Epithelial cell of proximal tubule (primary cell): ENCODE data around the gene TAF1L. TPM values are rescaled to one million over a fixed set of nuclear protein-coding genes. Genes with fewer than 3 reads are reported as not detected.
A peak's percentile ranks its signal among the peaks of the same experiment; 100 is the strongest.
"Not testable (repeated sequence)": the region's sequence is repeated elsewhere in the genome, so short reads cannot be mapped to it uniquely, and the experiment has no call there.

Experiments used
- DNase-seq: peaks from one replicate; pipeline ENCODE4 v3.0.0-alpha.2; 2011; ENCODE audit warnings: low read depth
- H3K4me3 ChIP-seq: 2 replicates; pipeline ENCODE4 v1.5.1; 2011; ENCODE audit warnings: low read depth, mild to moderate bottlenecking, low read length
- CTCF ChIP-seq: conservative IDR thresholded peaks from 2 replicates; pipeline ENCODE4 v1.5.1; 2012; ENCODE audit warnings: low read depth, mild to moderate bottlenecking, low read length
- total RNA-seq: library from RNA; depleted of rRNA; stranded (reverse); fragments of >200 nt; gene quantifications from 2 replicates; pipeline ENCODE4 v1.2.3, GENCODE V29; 2015

Gene TAF1L
- total RNA-seq, 1 donor from 2014 or later: under 0.01 TPM

- DNase-seq: no peak
- H3K4me3 ChIP-seq: no peak overlapping the region
- no peak for TF ChIP-seq CTCF
Measured at GRCh38 chr9:32647671-32648070, 12.2 kb upstream of the TAF1L start.

DNA sequence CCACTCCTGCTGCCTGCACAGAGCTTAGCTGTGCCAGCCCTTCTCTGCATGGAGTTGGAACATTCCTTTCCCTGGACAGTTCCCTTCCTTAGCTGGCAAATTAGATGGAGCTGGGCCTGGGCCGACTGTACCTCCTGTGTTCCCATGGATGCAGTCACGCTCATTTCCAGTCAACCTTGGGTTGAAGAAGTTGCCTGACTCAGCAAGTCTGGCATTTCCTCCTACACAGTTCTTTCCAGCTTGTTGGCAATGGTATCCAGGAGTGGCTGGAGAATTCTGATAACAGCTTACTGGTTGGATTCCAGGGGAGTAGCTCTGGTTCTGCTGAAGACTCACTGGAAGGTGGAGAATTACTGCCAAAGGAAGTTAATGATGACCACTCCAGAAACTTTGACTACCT lies 9.2 kb upstream of the TAF1L start:
- no peak for TF ChIP-seq CTCF
- DNase-seq: peak; percentile 96

GRCh38 chr9:32633151-32633550 lies 2.3 kb downstream of the TAF1L start:
- DNase-seq, H3K4me3 ChIP-seq: not testable (repeated sequence)

More for the DNA sequence above, 9.2 kb upstream of the TAF1L start:
- H3K4me3 ChIP-seq: no peak overlapping the region

DNA sequence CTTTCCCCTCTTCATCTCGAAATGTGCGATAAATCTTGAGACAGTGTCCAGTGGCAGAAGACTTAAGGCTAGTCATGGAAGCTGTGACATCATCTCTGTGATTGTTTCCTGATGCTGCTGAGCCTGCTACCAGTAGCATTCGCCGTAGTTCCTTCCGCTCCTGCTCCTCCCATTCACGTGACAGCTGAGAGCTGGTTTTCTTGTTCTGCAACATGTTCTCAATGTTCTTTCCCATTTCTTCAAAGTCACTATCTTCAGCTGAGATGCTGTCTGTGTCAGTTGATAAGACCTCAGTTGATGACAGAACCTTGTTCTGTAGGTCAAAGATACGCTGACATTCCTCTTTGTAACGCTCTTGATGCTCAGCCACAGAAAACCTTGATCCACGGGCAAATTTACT lies 3.5 kb downstream of the TAF1L start:
- no peak overlapping the region for H3K4me3 ChIP-seq
- no peak for DNase-seq
- no peak for TF ChIP-seq CTCF

GRCh38 chr9:32627394-32627954 lies 8.0 kb downstream of the TAF1L start:
- no peak for TF ChIP-seq CTCF
- H3K4me3 ChIP-seq: no peak overlapping the region
- DNase-seq: peak; percentile 40

DNA sequence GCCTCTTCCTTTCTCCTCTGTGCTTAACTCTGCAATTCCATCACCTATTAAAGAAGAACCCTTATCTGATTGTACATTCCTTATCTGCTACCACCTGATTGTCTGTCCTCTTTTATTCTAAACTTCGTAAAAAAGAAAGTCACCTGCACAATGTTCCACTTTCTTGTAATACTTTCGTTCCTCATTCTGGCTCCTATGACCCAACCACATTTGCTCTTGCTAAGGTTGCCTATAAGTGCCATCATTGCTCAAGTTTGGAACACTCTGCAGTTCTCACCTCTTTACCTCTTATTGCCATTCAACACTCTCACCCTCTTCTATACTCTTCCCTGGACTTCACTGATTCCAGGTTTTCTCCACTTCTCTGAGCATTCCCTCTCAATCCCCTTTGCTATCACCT lies 10.1 kb downstream of the TAF1L start:
- no peak overlapping the region for H3K4me3 ChIP-seq
- no peak for DNase-seq
- TF ChIP-seq CTCF: no peak

- no peak for DNase-seq
- TF ChIP-seq CTCF: no peak
Measured at GRCh38 chr9:32622948-32623347, 12.5 kb downstream of the TAF1L start.

More at GRCh38 chr9:32622948-32623347, 12.5 kb downstream of the TAF1L start:
- no peak overlapping the region for H3K4me3 ChIP-seq
